GM19468 (cell line): ENCODE measurements around the gene CCDC14.
"Not testable (repeated sequence)": the region's sequence is repeated elsewhere in the genome, so short reads cannot be mapped to it uniquely, and the experiment has no call there.

Experiments used
- ATAC-seq: cut with Tn5 transposase; IDR thresholded peaks from one replicate; pipeline ENCODE4 v1.9.1; 2021; ENCODE audit warnings: mild to moderate bottlenecking, moderate library complexity, moderate number of reproducible peaks; ENCODE audit not compliant: unreplicated experiment; ENCODE audit errors: extremely low read depth

Gene CCDC14

DNA sequence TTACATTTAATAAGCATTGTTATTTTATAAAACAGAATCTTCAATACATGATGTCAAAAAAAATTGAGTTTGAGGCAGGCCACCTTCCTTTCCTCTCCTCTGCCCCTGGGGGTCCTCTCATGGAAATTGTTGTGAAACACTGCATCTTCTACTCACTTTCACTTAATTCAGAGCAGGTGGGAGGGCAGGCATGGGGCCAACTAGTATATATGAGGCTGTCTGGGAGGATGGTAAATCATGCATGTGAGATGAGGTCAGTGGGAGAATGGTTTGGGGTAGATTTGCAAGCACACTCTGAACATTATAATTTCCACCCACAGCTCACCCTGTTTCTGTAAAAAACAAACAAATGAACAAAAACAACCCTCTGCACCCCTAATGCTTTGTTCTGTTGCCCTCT is 10.4 kb upstream of the CCDC14 start:
- ATAC-seq = no peak

GRCh38 chr3:123967260-123967659 is 6.2 kb upstream of the CCDC14 start:
- ATAC-seq = not testable (repeated sequence)

DNA sequence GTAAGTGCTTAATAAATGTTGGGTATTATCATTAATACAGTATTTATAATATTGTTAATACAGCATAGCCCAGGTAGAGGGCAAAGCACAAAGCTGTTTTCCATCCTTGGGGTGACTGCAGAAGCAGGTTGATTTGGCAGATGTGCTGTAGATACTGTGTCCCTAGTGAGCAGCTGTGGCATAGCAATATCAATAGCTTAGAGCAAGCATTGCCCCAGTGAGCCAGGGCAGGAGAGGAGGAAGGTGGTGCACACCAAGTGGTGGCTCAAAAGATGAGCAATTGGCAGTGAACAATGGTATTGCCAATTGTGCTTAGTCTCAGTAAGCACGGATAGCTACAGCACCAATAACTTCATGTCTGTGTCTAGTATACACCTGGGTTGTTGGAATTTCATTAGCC is 5.8 kb upstream of the CCDC14 start:
- not testable (repeated sequence) for ATAC-seq

DNA sequence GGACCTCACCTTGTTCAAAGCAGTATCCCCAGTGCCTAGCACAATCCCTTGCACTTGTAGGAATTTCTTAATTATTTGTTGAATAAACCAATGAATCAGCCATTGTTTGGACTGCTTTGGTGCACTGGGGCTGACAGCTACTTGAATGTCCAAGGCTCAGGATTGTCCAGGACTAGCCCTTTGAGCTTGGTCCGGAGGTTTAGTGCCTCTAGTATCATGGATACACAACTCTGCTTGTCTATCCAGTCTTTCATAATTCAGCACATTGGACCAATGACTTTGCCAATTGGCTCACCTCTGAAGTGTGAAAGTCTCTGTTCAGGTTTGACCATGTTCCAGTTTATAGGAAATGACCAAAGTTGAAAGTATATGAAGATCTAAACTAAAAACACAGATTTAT is 3.8 kb upstream of the CCDC14 start:
- ATAC-seq = not testable (repeated sequence)

DNA sequence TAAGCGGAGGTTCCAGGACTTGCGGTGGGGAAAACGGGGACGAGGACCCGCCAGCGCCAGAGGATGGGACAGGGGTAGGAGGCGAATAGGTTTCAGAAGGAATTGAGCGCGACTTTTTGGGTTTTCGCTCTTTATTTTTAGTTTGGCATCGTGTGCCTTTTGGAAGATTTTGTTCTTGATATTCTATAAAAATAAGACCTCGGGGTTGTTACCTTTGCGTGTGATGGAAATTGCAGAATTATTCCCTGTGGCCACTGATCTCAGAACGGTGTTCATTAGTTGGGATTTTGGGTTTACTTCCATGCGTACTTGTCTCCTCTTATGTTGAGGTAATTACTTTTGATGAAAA is 453 bp upstream of the CCDC14 start:
- ATAC-seq = no peak

- ATAC-seq = peak; percentile 76
Observed at GRCh38 chr3:123953735-123954134, 7.3 kb downstream of the CCDC14 start.

- no peak for ATAC-seq
Observed at GRCh38 chr3:123952844-123953520, 8.0 kb downstream of the CCDC14 start.

GRCh38 chr3:123951522-123952447 is 9.2 kb downstream of the CCDC14 start:
- no peak for ATAC-seq

DNA sequence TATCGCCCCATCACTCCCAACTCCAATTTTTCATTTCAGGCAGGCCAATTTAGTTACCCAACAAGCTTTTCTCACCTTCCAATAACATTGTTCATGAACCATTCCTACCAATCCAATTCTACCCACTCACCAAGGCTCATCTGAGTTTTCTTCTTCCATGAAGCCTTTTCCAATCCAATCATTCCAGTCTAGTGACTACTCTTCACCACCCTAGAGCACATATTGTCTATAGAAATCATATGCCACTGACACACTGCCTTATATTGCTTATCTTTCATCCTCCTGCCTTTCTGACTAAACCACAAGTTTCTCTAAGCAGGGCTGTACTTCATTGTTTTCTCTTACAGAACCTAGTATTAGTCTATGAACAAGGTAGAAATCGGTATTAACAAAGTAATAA is 11.4 kb downstream of the CCDC14 start:
- no peak for ATAC-seq

GRCh38 chr3:123948449-123948848 is 12.6 kb downstream of the CCDC14 start:
- ATAC-seq = no peak

DNA sequence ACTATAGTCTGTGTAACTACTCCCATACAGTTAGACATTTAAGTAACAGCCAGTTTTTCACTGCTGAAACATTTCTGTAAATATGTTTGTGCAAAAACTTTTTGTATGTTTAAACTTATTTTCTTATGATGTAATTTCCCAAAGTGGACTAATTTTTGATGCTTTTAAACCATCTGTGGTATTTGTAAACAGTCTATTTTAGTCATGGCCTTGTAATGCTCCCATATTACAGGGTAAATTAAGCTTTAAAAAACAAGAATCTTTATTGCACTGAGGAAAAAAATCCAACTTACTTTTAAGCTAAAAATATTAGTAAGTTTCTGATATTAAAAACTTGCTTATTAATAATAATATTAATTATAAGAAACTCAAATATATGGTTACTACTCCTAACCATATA is 13.5 kb downstream of the CCDC14 start:
- ATAC-seq = no peak

DNA sequence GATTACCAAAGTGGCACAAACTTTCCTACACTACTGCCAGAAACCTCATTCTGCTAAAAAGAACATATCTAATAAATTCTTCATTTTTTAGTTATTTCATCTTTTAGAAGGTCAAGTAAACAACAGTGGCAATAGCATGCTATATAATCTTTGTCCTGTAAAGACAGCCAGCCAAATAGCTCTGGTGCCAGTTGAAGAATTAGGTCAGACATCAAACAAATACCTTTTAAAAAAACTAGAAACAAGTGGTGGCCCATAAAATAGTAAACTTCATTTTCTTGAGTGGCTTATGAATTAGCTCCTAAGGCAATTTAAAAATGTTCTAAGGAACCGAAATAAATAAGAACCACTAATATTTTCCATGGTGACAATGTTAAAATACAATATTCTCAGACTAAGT is 19.5 kb downstream of the CCDC14 start:
- no peak for ATAC-seq

- ATAC-seq = no peak
Observed at GRCh38 chr3:123941121-123941520, 19.9 kb downstream of the CCDC14 start.

GRCh38 chr3:123939706-123940105 is 21.3 kb downstream of the CCDC14 start:
- no peak for ATAC-seq

DNA sequence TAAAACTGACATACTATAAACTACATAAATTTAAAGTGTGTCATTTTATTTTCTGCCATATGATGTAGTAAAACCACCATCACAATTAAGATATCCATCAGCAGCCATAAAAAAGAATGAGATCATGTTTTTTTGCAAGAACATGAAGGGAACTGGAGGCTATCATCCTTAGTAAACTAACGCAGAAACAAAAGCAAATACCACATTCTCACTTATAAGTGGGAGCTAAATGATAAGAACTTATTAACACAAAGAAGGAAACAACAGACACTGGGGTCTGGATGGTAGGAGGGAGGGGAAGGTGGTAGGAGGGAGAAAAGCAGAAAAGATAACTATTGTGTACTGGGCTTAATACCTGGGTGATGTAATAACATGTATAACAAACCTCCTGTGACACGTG is 24.6 kb downstream of the CCDC14 start:
- ATAC-seq = no peak

DNA sequence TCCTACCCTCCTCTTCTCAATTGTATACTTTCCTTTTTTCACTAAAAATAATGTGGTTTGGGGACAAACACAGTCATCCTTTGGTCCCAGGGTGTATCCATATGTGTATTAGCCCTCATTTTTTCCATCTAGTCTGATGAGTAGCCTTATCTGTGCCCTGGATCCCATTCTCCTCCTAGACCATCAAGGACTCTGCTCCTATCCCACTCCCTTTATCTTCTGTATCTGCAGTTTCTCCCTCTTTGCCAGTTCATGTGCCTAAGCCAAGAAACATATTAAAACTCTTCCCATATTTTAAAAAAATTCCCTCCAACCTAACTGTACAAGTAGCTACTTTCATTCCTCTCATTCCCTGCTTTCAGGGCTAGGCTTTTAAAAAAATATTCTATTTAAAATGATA is 25.2 kb downstream of the CCDC14 start:
- no peak for ATAC-seq

DNA sequence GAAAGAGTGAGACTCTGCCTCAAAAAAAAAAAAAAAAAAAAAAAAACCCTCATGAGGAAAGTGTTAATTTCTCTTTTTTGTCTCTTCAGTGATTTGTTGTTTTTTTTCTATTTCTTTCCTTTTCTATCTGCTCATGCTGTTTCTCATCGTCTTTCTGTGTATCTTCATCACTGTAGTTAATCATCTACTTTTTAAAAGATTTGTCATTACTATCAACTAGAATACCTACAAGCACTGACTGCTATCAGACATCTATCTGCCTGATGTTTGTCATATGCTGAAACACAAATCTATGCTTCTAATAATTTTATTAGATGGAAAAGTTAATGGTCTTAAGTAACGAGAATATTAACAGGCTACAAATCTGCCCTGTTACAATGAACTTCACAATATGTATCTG is 26.8 kb downstream of the CCDC14 start:
- no peak for ATAC-seq

DNA sequence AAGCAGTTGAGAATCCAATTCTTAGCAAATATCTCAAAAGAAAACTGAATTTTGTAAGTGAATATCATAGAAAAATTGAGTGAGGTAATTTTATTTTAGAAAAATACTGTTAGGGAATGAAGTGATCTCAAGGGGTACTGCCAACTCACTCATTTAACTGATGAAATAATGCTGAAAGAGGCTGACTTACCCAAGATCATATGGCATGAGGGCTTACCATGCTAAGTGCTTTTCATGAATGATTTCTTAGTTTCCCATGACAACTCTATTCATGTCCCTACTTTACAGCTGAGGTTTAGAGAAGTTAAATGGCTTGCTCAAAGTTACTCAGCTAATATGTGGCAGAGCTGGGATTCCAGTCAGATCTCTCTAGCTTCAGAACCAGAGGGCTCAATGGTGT is 30.6 kb downstream of the CCDC14 start:
- no peak for ATAC-seq

- ATAC-seq = no peak
Observed at GRCh38 chr3:123929325-123929724, 31.7 kb downstream of the CCDC14 start.

- ATAC-seq = no peak
Observed at GRCh38 chr3:123926396-123926795, 34.6 kb downstream of the CCDC14 start.

- ATAC-seq = no peak
Observed at GRCh38 chr3:123920868-123921267, 40.2 kb downstream of the CCDC14 start.

- ATAC-seq = no peak
Observed at GRCh38 chr3:123920383-123920782, 40.6 kb downstream of the CCDC14 start.
